HG03095 (cell line): Measurements from ENCODE around the gene TRIM38.
"Not testable (repeated sequence)": the region's sequence is repeated elsewhere in the genome, so short reads cannot be mapped to it uniquely, and the experiment has no call there.

Experiments used
- ATAC-seq: cut with Tn5 transposase; IDR thresholded peaks from one replicate; pipeline ENCODE4 v1.9.1; 2021; ENCODE audit warnings: moderate library complexity; ENCODE audit not compliant: unreplicated experiment

The TRIM38 gene, protein sequence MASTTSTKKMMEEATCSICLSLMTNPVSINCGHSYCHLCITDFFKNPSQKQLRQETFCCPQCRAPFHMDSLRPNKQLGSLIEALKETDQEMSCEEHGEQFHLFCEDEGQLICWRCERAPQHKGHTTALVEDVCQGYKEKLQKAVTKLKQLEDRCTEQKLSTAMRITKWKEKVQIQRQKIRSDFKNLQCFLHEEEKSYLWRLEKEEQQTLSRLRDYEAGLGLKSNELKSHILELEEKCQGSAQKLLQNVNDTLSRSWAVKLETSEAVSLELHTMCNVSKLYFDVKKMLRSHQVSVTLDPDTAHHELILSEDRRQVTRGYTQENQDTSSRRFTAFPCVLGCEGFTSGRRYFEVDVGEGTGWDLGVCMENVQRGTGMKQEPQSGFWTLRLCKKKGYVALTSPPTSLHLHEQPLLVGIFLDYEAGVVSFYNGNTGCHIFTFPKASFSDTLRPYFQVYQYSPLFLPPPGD

GRCh38 chr6:25962149-25963127, at the start of gene TRIM38:
TRIM38 (plus strand) TSS chr6:25962802; CDS start chr6:25966523, 3,721 bp downstream.
- ATAC-seq: peak; percentile 77

GRCh38 chr6:25913741-25914140, 48.9 kb upstream of the TRIM38 start:
- no peak for ATAC-seq

DNA sequence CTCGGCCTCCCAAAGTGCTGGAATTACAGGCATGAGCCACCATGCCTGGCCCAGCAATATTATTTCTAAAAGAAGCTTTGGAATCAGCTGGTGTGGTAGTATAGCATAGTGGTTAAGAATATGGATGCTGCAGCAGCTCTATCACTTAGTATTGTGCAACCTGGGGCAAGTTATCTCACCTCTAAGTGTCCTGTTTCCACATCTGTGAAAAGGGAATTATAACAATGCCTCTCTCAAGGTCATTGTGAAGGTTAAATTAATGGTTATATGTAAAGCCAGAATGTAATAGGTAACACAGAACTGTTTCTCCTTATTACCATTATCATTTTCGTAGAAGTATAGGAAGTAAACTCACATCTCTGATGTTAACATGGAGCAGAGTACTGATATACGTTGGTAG, 46.3 kb upstream of the TRIM38 start:
- ATAC-seq: no peak

DNA sequence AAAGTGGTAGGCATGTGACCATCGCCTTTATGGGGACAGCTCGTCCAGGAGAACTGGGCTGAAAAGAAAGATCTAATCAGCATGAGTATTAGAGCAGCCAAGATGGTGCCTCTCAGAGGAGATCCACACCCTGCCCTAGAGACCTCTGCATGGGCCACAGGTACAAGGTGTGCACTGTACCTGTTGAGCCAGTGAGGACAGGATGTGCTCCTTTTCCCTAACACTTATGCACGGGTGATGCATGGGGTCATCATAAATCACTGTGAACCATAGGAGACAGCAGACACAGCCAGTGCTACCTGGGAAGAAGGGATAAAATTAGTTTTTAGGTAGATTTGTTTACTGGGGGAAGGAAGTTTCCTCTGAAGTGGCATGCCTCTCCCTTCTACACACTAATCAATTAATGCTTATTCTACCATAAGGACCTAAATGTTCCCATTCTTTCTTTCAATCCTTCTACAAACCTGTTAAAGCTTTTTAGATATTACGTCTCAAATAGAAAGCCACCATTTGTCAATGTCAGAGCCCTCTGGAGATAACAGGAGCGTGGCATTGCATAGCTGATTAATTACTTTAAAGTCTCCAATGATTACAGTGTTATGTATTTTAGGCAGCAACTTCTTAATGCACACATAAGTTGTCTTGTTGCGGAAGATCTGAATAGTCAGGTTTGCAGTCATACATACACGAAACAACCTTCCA, 45.7 kb upstream of the TRIM38 start:
- ATAC-seq: no peak

- no peak for ATAC-seq
Observed at GRCh38 chr6:25918083-25918683, 44.4 kb upstream of the TRIM38 start.

DNA sequence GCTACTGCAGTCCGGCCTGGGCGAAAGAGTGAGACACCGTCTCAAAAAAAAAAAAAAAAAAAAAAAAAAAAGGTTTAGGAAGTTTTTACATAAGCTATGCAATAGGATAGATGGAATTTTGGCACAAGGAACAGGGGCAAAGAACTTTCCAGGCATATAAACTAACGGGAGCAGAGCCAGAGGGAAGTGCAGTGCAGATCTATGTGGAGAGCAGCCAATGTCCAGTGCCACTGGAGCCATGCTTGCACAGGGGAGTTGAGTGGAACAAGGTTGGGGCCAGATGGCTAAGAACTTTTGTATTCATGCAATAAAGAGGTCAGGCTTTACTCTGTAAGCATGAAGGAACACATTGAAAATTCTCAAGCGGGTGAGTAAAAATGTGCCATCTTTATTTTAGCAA, 42.9 kb upstream of the TRIM38 start:
- ATAC-seq: no peak

DNA sequence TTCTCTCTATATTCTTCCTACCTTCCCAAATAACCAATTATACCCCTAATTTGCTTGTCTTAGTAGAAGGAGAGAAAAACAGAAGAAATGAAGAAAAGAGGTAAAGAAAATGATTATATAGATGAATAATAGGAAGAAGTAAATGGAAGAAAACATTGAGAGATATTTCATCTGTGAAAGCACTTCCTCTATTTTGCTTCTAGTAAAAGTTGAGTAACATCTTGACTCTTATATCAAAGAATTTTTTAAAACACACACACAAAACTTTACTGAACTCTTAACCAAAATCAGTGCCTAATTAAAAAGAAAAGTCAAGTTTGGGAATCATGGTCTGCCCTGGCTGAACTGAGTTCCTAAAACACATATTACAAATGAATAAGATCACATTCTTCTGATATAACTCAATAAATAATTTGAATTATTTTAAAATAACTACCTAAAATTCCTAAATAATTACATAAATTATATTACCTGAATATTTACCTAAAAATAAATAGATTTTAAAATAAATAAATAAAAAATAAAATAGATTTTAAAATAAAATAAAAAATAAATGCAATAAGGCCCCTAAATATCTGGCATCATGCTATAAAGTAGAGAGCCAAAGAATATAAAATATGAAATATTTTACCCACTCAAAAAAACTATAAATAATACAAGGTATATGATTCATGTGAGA, 40.9 kb upstream of the TRIM38 start:
- no peak for ATAC-seq

- ATAC-seq: no peak
Observed at GRCh38 chr6:25922301-25922700, 40.3 kb upstream of the TRIM38 start.

DNA sequence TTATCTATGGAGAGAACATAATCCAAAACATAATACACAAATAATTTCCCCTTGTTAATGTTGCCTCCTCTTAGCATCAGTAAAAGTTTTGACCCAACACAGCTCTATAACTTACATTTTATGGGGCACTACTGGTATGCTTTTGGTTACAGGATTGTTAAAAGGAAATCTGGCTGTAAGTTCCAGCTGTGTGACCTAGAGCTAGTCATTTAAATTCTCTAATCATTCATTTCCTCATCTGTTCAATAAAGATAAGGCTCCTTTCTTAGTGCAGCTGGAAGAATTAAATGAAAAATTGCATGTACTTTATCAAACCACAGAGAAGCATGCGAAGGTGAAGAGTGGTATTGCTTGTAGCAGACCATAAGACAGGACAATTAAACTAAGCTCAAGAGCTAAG, 36.7 kb upstream of the TRIM38 start:
- no peak for ATAC-seq

- no peak for ATAC-seq
Observed at GRCh38 chr6:25927178-25927577, 35.4 kb upstream of the TRIM38 start.

DNA sequence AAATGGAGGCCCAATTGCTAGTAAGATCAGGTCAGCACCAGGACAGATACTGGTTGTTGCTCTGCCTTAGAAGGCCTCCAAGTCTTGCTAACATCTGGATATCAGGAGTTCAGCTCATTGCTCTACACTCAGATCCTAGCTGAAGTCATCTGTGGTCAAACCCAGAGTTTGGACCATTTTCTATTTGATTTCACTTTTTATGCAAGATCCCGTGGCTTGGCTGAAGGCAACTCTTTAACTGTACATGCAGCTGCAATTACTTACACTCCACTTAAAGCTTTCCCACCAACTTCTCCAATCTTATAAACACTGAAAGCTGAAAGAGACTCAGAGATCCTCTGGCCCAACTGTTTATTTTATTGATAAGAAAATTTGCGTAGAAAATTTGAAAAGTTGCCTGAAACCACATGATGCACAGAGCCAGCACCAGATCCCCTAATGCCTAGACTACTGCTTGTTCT, 34.8 kb upstream of the TRIM38 start:
- no peak for ATAC-seq

DNA sequence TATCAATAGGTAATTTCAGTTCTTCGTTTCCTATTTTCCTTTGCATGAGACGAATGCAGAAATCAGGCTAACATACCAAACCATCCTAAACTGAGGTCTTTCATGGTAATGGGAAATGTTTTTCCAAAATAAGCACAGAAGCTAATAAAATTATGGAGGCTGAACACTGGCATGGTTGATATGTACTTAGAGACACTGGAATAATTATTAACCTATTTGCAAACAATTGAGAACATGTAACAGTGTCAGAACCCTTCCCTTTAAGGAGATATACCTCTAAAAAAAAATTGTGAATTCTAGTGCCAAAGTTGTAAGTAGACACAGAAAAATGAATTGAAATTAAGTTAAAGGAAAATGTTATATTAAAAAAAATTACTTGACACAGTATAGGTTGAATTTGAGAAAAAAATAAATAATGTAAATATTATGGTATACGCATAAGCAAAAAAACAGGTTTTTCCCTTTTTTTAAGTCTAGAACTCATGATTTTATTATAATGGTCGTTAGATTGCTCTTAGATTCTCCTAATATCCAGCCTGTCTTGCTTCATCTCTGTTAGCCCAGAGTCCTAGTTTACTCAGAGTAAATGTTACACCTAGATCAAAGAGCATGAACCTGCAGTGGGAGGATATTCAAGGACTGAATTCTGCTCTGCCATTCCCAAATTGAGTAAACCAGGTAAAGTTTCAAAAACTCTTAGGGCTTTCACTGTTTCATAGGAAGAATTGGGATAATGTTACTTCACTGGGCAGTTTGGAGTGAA, 33.9 kb upstream of the TRIM38 start:
- ATAC-seq: no peak

GRCh38 chr6:25929785-25930184, 32.8 kb upstream of the TRIM38 start:
- not testable (repeated sequence) for ATAC-seq

- no peak for ATAC-seq
Observed at GRCh38 chr6:25930532-25931410, 31.8 kb upstream of the TRIM38 start, which contains the start of gene SLC17A2. SLC17A2 (minus strand) TSS chr6:25930691; CDS start chr6:25925796, 4,895 bp downstream.

DNA sequence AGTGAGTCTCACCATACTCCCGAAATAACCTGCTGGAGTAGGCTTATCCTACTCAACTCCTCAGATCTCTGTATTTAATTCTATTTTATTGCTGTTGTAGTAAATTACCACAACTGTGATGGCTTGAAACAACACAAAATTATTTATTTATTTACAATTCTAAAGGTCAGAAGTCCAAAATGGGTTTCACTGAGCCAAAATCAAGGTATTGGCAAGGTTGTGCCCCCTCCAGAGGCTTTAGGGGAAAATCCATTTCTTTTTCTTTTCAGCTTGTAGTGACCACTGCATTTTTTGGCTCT, 31.2 kb upstream of the TRIM38 start:
- no peak for ATAC-seq

- no peak for ATAC-seq
Observed at GRCh38 chr6:25934156-25934555, 28.4 kb upstream of the TRIM38 start.

DNA sequence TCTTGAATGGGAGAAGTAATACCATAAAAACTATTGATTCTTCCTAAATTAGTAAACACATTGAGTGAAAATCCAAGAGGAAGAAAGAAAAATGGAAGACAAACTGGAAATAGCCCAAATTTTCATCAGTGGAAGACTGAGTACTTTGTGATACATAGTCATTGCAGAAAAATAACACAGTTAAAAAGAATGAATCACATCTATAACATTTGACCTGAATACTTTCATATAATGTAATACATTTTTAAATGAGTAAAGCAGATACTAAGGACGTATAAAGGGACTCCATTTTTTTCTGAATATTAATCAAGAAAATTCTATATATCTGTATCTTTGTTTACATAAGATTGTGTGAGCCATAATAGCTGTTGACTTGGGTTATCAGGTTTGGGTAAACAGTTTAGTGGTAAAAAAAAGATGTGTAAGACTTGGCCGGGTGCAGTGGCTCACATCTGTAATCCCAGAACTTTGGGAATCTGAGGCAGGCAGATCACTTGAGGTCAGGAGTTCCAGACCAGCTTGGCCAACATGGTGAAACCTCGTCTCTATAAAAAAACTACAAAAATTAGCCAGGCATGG, 27.8 kb upstream of the TRIM38 start:
- ATAC-seq: no peak

DNA sequence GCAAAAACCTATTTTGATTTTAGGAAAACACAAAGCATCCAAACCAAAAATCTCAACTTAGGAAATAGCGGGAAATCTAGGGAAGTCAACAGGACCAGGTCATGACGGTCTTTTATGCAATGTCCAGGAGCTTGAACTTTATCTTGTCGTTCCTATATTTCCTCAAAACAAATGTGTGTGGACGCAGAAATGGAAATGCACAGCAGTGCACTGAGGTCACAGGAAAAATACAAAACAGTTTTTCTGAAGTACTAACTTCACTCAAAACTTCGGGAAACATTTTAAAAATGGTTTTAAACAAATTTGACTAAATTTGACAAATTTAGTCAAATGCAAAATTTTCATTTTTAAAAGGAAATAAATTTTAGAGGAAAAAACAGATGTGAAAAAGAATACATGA, 26.6 kb upstream of the TRIM38 start:
- no peak for ATAC-seq
